DMS114 treated with DMSO at 0.1 percent for 48 hours (cell line): ENCODE data around the gene FGD3.

Experiments
- DNase-seq: peaks from one replicate; lab custom pipeline; 2025; ENCODE audit not compliant: unreplicated experiment; lab: John Stamatoyannopoulos, UW

FGD3 gene

GRCh38 chr9:92954886-92955285 lies 7.6 kb downstream of the FGD3 start:
- DNase-seq = no peak

- DNase-seq = no peak
These were observed 13.4 kb downstream of the FGD3 start for GRCh38 chr9:92960561-92961290.

- DNase-seq = no peak
These were observed 14.4 kb downstream of the FGD3 start for GRCh38 chr9:92961627-92962302.

- no peak for DNase-seq
These were observed 15.0 kb downstream of the FGD3 start for GRCh38 chr9:92962303-92962649.

- no peak for DNase-seq
These were observed 15.5 kb downstream of the FGD3 start for GRCh38 chr9:92962846-92963245.

- DNase-seq = no peak
These were observed 16.7 kb downstream of the FGD3 start for GRCh38 chr9:92963831-92964606.

- DNase-seq = no peak
These were observed 17.3 kb downstream of the FGD3 start for GRCh38 chr9:92964607-92965060.

- no peak for DNase-seq
These were observed 17.9 kb downstream of the FGD3 start for GRCh38 chr9:92965061-92965758.

GRCh38 chr9:92965759-92966517 lies 18.6 kb downstream of the FGD3 start:
- no peak for DNase-seq

- DNase-seq = no peak
These were observed 19.1 kb downstream of the FGD3 start for GRCh38 chr9:92966518-92966800.

GRCh38 chr9:92968081-92968480 lies 20.8 kb downstream of the FGD3 start:
- DNase-seq = no peak

GRCh38 chr9:92969516-92970466 lies 22.5 kb downstream of the FGD3 start:
- DNase-seq = no peak

GRCh38 chr9:92970467-92970923 lies 23.2 kb downstream of the FGD3 start:
- DNase-seq = no peak

- no peak for DNase-seq
These were observed 23.8 kb downstream of the FGD3 start for GRCh38 chr9:92971121-92971520.

- DNase-seq = no peak
These were observed 24.5 kb downstream of the FGD3 start for GRCh38 chr9:92971776-92972175.

- no peak for DNase-seq
These were observed 26.4 kb downstream of the FGD3 start for GRCh38 chr9:92973700-92974099.

- DNase-seq = no peak
These were observed 26.9 kb downstream of the FGD3 start for GRCh38 chr9:92974161-92974661.

GRCh38 chr9:92974761-92975755 lies 27.7 kb downstream of the FGD3 start:
- DNase-seq = no peak
